ENCODE results near the gene ZNF573. TPM values are rescaled to one million over a fixed set of nuclear protein-coding genes. Genes with fewer than 3 reads are reported as not detected.

ZNF573 gene
- total RNA-seq, 1 donor from 2014 or later, result 14.2 TPM

DNA sequence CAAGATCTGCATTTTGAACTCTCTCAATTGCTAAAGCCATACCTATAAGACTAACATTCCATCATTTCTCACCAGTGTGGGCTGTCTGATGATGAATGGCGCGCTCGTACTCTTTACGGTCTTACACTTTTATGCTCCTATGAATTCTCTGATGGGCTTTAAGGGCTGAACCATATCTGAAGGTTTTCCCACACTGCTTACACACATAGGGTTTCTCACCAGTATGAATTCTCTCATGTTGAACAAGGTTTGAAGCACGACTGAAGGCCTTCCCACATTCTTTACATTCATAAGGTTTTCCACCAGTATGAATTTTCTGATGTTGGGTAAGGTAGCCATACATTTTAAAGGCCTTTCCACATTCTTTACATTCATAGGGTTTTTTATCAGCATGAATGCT, 41.0 kb downstream of the ZNF573 start:
- no peak for TF ChIP-seq EZH2 (IDR thresholded peaks at IDR 0.05)
- TF ChIP-seq, protein P1, sequence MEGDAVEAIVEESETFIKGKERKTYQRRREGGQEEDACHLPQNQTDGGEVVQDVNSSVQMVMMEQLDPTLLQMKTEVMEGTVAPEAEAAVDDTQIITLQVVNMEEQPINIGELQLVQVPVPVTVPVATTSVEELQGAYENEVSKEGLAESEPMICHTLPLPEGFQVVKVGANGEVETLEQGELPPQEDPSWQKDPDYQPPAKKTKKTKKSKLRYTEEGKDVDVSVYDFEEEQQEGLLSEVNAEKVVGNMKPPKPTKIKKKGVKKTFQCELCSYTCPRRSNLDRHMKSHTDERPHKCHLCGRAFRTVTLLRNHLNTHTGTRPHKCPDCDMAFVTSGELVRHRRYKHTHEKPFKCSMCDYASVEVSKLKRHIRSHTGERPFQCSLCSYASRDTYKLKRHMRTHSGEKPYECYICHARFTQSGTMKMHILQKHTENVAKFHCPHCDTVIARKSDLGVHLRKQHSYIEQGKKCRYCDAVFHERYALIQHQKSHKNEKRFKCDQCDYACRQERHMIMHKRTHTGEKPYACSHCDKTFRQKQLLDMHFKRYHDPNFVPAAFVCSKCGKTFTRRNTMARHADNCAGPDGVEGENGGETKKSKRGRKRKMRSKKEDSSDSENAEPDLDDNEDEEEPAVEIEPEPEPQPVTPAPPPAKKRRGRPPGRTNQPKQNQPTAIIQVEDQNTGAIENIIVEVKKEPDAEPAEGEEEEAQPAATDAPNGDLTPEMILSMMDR (IDR thresholded peaks at IDR 0.05), result no peak
- TF ChIP-seq EZH2phosphoT487 (IDR thresholded peaks at IDR 0.05), result no peak
- no peak for DNase-seq (ENCODE audit: low spot score)
- Mint-ChIP-seq H3K27me3 (ENCODE audit: insufficient read depth, low read depth) (peaks cover 3% of the 10 kb centered on the region), H3K36me3 (peaks cover 36% of the 10 kb centered on the region), H3K27ac (no peak overlapping the region), H3K4me1 (no peaks in the 10 kb centered on the region), H3K4me3 (no peak overlapping the region), H3K9me3 (peaks cover 79% of the 10 kb centered on the region)
- Histone ChIP-seq H3K27ac (no peak overlapping the region), H3K9me3 (ENCODE audit: low read depth) (peaks cover 31% of the 10 kb centered on the region), H3K4me1 (no peaks in the 10 kb centered on the region), H3K36me3 (peaks cover 20% of the 10 kb centered on the region), H3F3A (ENCODE audit: low read depth) (no peaks in the 10 kb centered on the region), H3K9ac (no peak overlapping the region), H3K79me2 (ENCODE audit: low read depth) (no peaks in the 10 kb centered on the region), H3K27me3 (no peaks in the 10 kb centered on the region), H2AFZ (replicated peaks) (no peak overlapping the region), H3K4me2 (no peak overlapping the region), H3K4me3 (no peak overlapping the region), H4K20me1 (ENCODE audit: low read depth) (no peaks in the 10 kb centered on the region)

DNA sequence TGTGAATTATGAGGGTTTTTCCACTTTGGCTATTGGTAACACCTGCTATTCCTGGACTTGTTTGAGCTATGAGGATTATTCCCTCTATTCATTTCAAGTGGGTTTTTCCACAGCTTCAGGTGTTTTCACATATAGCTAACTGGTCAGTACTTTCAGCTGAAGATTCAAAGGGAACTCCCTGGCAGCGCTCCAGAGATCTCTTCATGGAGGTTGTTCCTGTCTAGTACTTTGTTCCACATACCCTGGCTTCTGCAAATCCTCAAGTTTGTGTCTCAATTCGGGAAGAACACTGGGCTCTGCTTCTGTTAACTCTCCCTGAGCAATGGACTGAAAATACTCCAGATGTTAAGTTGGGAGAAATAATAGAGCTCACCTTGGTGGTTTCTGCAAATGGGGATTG, 54.2 kb downstream of the ZNF573 start:
- H3K4me3 ChIP-seq, result no peak overlapping the region
- no peak for DNase-seq (ENCODE audit: low spot score)
- TF ChIP-seq EZH2phosphoT487 (IDR thresholded peaks at IDR 0.05) (no peak), EZH2 (IDR thresholded peaks at IDR 0.05) (no peak)
- TF ChIP-seq, protein P1 (IDR thresholded peaks at IDR 0.05), result no peak
- no peaks in the 10 kb centered on the region for H3K4me1 ChIP-seq
- no peaks in the 10 kb centered on the region for H3F3A ChIP-seq (ENCODE audit: low read depth)
- H3K36me3 ChIP-seq, result no peaks in the 10 kb centered on the region
- H3K27me3 ChIP-seq, result no peaks in the 10 kb centered on the region
- Mint-ChIP-seq H3K4me3 (no peak overlapping the region), H3K27ac (no peak overlapping the region), H3K27me3 (ENCODE audit: insufficient read depth, low read depth) (peaks cover 2% of the 10 kb centered on the region), H3K4me1 (no peaks in the 10 kb centered on the region), H3K36me3 (peaks cover 3% of the 10 kb centered on the region), H3K9me3 (peaks cover 18% of the 10 kb centered on the region)
- no peak overlapping the region for H3K27ac ChIP-seq
- no peak overlapping the region for H2AFZ ChIP-seq (replicated peaks)
- no peaks in the 10 kb centered on the region for H3K9me3 ChIP-seq (ENCODE audit: low read depth)
- H3K9ac ChIP-seq, result no peak overlapping the region
- H4K20me1 ChIP-seq (ENCODE audit: low read depth), result no peaks in the 10 kb centered on the region
- no peak overlapping the region for H3K4me2 ChIP-seq
- no peaks in the 10 kb centered on the region for H3K79me2 ChIP-seq (ENCODE audit: low read depth)

DNA sequence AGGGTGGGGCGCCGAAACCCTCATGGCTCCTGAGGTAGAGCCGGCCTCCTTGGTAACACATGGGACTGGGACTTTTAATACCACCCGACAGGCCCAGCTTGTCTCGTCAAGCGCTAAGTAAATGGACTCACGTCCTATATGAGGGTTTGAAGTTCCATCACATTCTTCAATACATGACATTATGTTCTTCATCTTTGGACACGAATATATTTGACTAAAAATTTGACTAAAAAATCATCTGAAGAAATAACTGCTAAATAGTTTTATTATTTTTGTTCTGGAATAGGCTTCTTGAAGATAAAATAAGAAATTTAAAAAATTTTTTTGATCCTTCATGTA, 59.5 kb downstream of the ZNF573 start:
- Histone ChIP-seq H4K20me1 (ENCODE audit: low read depth) (peaks cover 14% of the 10 kb centered on the region), H3K9ac (no peak overlapping the region), H3K4me1 (peaks cover 16% of the 10 kb centered on the region), H3K36me3 (no peaks in the 10 kb centered on the region), H2AFZ (replicated peaks) (peak overlapping the region; percentile 94), H3K4me2 (peak overlapping the region; percentile 97), H3K9me3 (ENCODE audit: low read depth) (no peaks in the 10 kb centered on the region), H3F3A (ENCODE audit: low read depth) (peaks cover 6% of the 10 kb centered on the region), H3K27ac (no peak overlapping the region), H3K27me3 (no peaks in the 10 kb centered on the region), H3K4me3 (peak overlapping the region; percentile 92), H3K79me2 (ENCODE audit: low read depth) (peaks cover 46% of the 10 kb centered on the region)
- Mint-ChIP-seq H3K27me3 (ENCODE audit: insufficient read depth, low read depth) (peaks cover 2% of the 10 kb centered on the region), H3K27ac (no peak overlapping the region), H3K4me1 (peaks cover 10% of the 10 kb centered on the region), H3K36me3 (peaks cover 25% of the 10 kb centered on the region), H3K9me3 (peaks cover 39% of the 10 kb centered on the region), H3K4me3 (peak overlapping the region; percentile 99)
- DNase-seq (ENCODE audit: low spot score), result no peak
- TF ChIP-seq EZH2 (IDR thresholded peaks at IDR 0.05) (no peak), EZH2phosphoT487 (IDR thresholded peaks at IDR 0.05) (no peak)
- TF ChIP-seq, protein P1 (IDR thresholded peaks at IDR 0.05), result peak; percentile 18

All from neural progenitor cell (in vitro differentiated cells).